ENCODE results near the gene LRRIQ4. TPM values are rescaled to one million over a fixed set of nuclear protein-coding genes. Genes with fewer than 3 reads are reported as not detected.

Gene LRRIQ4
- total RNA-seq, 1 experiment from 2014 or later, result not detected

DNA sequence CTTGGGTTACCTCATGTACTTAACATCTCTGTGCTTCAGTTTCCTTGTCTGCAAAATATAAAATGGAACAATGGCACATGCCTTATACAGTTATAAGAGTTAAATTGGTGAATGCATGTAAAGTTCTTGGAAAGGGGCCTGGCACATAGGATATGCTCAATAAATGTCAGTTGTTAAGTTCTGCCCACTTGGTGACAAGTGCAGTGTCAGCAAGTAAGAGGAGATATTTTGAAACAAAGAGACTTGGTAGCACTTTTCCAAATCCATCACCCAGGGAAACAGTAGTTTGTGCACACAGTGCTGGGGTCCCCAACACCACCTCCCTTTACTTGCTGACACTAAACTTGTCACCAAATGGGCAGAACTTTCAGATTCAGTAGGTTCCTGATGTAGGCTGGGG, 37.9 kb downstream of the LRRIQ4 start:
- no peak overlapping the region for H3K4me3 ChIP-seq (ENCODE audit: low read depth in 2 of 2, low read length in 2 of 2)
- no peak for ATAC-seq
- no peaks in the 10 kb centered on the region for H3K36me3 ChIP-seq (ENCODE audit: control insufficient read depth, insufficient read depth, low read length)
- in situ Hi-C loops (cut with HindIII; ENCODE audit: low pct_unique_long_range_greater_than_20kb, low sequenced_read_pairs) (no loop called here), intact Hi-C loops (cut with micrococcal nuclease; ENCODE audit: unreplicated experiment) (no loop called here)
- no peaks in the 10 kb centered on the region for H3K9me3 ChIP-seq (ENCODE audit: control insufficient read depth, insufficient read depth, low read depth, low read length)
- peaks cover 5% of the 10 kb centered on the region; the same call in 1 of the 2 replicates for H3K27me3 ChIP-seq (ENCODE audit: control insufficient read depth, insufficient read depth, low read length)
- ChIA-PET POLR2A (no interaction called here), CTCF (no interaction called here)
- TF ChIP-seq TCF7L2 (IDR thresholded peaks at IDR 0.05; ENCODE audit: low read depth, low read length), result no peak
- TF ChIP-seq, protein P1, sequence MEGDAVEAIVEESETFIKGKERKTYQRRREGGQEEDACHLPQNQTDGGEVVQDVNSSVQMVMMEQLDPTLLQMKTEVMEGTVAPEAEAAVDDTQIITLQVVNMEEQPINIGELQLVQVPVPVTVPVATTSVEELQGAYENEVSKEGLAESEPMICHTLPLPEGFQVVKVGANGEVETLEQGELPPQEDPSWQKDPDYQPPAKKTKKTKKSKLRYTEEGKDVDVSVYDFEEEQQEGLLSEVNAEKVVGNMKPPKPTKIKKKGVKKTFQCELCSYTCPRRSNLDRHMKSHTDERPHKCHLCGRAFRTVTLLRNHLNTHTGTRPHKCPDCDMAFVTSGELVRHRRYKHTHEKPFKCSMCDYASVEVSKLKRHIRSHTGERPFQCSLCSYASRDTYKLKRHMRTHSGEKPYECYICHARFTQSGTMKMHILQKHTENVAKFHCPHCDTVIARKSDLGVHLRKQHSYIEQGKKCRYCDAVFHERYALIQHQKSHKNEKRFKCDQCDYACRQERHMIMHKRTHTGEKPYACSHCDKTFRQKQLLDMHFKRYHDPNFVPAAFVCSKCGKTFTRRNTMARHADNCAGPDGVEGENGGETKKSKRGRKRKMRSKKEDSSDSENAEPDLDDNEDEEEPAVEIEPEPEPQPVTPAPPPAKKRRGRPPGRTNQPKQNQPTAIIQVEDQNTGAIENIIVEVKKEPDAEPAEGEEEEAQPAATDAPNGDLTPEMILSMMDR (IDR thresholded peaks at IDR 0.05), result no peak
- TF ChIP-seq, protein P2, sequence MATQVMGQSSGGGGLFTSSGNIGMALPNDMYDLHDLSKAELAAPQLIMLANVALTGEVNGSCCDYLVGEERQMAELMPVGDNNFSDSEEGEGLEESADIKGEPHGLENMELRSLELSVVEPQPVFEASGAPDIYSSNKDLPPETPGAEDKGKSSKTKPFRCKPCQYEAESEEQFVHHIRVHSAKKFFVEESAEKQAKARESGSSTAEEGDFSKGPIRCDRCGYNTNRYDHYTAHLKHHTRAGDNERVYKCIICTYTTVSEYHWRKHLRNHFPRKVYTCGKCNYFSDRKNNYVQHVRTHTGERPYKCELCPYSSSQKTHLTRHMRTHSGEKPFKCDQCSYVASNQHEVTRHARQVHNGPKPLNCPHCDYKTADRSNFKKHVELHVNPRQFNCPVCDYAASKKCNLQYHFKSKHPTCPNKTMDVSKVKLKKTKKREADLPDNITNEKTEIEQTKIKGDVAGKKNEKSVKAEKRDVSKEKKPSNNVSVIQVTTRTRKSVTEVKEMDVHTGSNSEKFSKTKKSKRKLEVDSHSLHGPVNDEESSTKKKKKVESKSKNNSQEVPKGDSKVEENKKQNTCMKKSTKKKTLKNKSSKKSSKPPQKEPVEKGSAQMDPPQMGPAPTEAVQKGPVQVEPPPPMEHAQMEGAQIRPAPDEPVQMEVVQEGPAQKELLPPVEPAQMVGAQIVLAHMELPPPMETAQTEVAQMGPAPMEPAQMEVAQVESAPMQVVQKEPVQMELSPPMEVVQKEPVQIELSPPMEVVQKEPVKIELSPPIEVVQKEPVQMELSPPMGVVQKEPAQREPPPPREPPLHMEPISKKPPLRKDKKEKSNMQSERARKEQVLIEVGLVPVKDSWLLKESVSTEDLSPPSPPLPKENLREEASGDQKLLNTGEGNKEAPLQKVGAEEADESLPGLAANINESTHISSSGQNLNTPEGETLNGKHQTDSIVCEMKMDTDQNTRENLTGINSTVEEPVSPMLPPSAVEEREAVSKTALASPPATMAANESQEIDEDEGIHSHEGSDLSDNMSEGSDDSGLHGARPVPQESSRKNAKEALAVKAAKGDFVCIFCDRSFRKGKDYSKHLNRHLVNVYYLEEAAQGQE (IDR thresholded peaks at IDR 0.05; ENCODE audit: insufficient read depth in 1 of 2, low read depth in 2 of 2, low read length in 1 of 2), result no peak
- no peak for TF ChIP-seq POLR2AphosphoS5 (IDR thresholded peaks at IDR 0.05; ENCODE audit: low read depth, low read length)
- no peak for TF ChIP-seq SIN3A (IDR thresholded peaks at IDR 0.05; ENCODE audit: borderline replicate concordance, insufficient read depth, low read depth, low read length)
- H3K27ac ChIP-seq (ENCODE audit: low read length), result no peak overlapping the region
- no peak for DNase-seq (ENCODE audit: low read depth, low spot score)
- H3K4me1 ChIP-seq (ENCODE audit: control insufficient read depth, insufficient read depth, low read length), result no peaks in the 10 kb centered on the region
- no TSS peak for BruUV-seq (replicated peaks)

DNA sequence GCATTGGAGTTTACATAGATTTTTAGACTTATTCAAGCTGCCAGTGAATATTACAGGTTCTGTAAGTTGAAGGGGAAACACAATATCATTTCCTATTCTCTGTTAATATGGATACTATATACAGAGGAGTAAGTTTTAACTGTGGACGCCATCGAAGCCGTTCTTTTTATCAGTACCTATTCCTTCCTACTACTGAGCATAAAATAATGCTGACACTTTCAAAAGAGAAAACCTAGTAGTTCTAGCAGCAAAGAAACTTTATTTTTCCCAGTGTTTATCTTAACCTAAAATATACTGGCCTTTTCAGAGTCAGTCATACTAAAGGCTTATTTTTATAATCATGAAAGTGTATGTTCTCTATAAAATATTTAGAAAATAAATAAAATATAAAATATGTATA, 42.8 kb downstream of the LRRIQ4 start:
- in situ Hi-C loops (cut with HindIII; ENCODE audit: low pct_unique_long_range_greater_than_20kb, low sequenced_read_pairs), result no loop called here
- CTCF ChIA-PET, result no interaction called here

More for the DNA sequence above, 42.8 kb downstream of the LRRIQ4 start:
- Histone ChIP-seq H3K4me3 (ENCODE audit: low read depth in 2 of 2, low read length in 2 of 2) (no peak overlapping the region), H3K4me1 (ENCODE audit: control insufficient read depth, insufficient read depth, low read length) (no peaks in the 10 kb centered on the region), H3K27me3 (ENCODE audit: control insufficient read depth, insufficient read depth, low read length) (peaks cover 17% of the 10 kb centered on the region), H3K36me3 (ENCODE audit: control insufficient read depth, insufficient read depth, low read length) (no peaks in the 10 kb centered on the region), H3K27ac (ENCODE audit: low read length) (no peak overlapping the region), H3K9me3 (ENCODE audit: control insufficient read depth, insufficient read depth, low read depth, low read length) (no peaks in the 10 kb centered on the region)
- POLR2A ChIA-PET, result no interaction called here
- no TSS peak for BruUV-seq (replicated peaks)
- ATAC-seq (no peak), DNase-seq (ENCODE audit: low read depth, low spot score) (no peak)
- intact Hi-C loops (cut with micrococcal nuclease; ENCODE audit: unreplicated experiment), result no loop called here
- no peak for TF ChIP-seq SIN3A (IDR thresholded peaks at IDR 0.05; ENCODE audit: borderline replicate concordance, insufficient read depth, low read depth, low read length)
- no peak for TF ChIP-seq TCF7L2 (IDR thresholded peaks at IDR 0.05; ENCODE audit: low read depth, low read length)
- TF ChIP-seq, protein P2 (IDR thresholded peaks at IDR 0.05; ENCODE audit: insufficient read depth in 1 of 2, low read depth in 2 of 2, low read length in 1 of 2), result no peak
- TF ChIP-seq, protein P1 (IDR thresholded peaks at IDR 0.05), result no peak
- no peak for TF ChIP-seq POLR2AphosphoS5 (IDR thresholded peaks at IDR 0.05; ENCODE audit: low read depth, low read length)
